Upper lobe of right lung (tissue), 1 donor: ENCODE results near the gene MAST3. TPM values are rescaled to one million over a fixed set of nuclear protein-coding genes. Genes with fewer than 3 reads are reported as not detected.

ENCODE experiments used
- ATAC-seq: fragments of 200-7000 bp; cut with Tn5 transposase; one replicate; pipeline ENCODE4 v1.9.1; 2020; ENCODE audit warnings: mild to moderate bottlenecking, moderate library complexity
- DNase-seq: peaks from one replicate; pipeline ENCODE4 v3.0.0-alpha.2; 2020
- H3K27ac ChIP-seq: fragments of 200-600 bp; one replicate; pipeline ENCODE4 v1.8.0; 2022
- H3K27me3 ChIP-seq: fragments of 200-600 bp; one replicate; pipeline ENCODE4 v1.8.0; 2022; ENCODE audit warnings: mild to moderate bottlenecking
- H3K36me3 ChIP-seq: fragments of 200-600 bp; one replicate; pipeline ENCODE4 v1.8.0; 2022
- H3K4me1 ChIP-seq: fragments of 200-600 bp; one replicate; pipeline ENCODE4 v1.8.0; 2022
- H3K4me3 ChIP-seq: fragments of 200-600 bp; one replicate; pipeline ENCODE4 v1.8.0; 2022; ENCODE audit warnings: mild to moderate bottlenecking
- H3K9me3 ChIP-seq: fragments of 200-600 bp; one replicate; pipeline ENCODE4 v1.8.0; 2022
- CTCF ChIP-seq: fragments of 200-600 bp; IDR thresholded peaks from one replicate; pipeline ENCODE4 v1.8.0; 2022; ENCODE audit warnings: antibody characterized with exemption
- intact Hi-C: fragments of 100-400 bp; cut with DNase I; formaldehyde crosslinking; loops from one replicate; pipeline ENCODE4 v1.11.0; 2022
- total RNA-seq: library from RNA; stranded (reverse); fragmentation: NEBNext Ultra II Directional; extraction: Animal tissue kit (Norgen Biotek cat#: 25700); gene quantifications from one replicate; pipeline ENCODE4 v1.2.1, GENCODE V29; 2021
- donor health status: DM: no; HTN: yes; CAD: no; lungs with severe emphysema.

The MAST3 gene
- total RNA-seq, 1 donor from 2014 or later, result 23.1 TPM

- Histone ChIP-seq H3K27ac (no peak overlapping the region), H3K9me3 (no peaks in the 10 kb centered on the region), H3K4me1 (no peaks in the 10 kb centered on the region), H3K4me3 (no peak overlapping the region), H3K36me3 (peaks cover 80% of the 10 kb centered on the region), H3K27me3 (no peaks in the 10 kb centered on the region)
- ATAC-seq (no peak), DNase-seq (no peak)
- intact Hi-C loops, result no loop called here
- no peak for TF ChIP-seq CTCF
Measured at GRCh38 chr19:18131841-18132596, 34.4 kb downstream of the MAST3 start.

- DNase-seq (no peak), ATAC-seq (no peak)
- peaks cover 64% of the 10 kb centered on the region for H3K36me3 ChIP-seq
- intact Hi-C loops, result no loop called here
- no peak overlapping the region for H3K27ac ChIP-seq
- no peaks in the 10 kb centered on the region for H3K9me3 ChIP-seq
- H3K4me3 ChIP-seq, result no peak overlapping the region
- TF ChIP-seq CTCF, result no peak
- H3K4me1 ChIP-seq, result no peaks in the 10 kb centered on the region
- no peaks in the 10 kb centered on the region for H3K27me3 ChIP-seq
Measured at GRCh38 chr19:18135712-18136584, 38.4 kb downstream of the MAST3 start.

- H3K9me3 ChIP-seq, result no peaks in the 10 kb centered on the region
- no peaks in the 10 kb centered on the region for H3K4me1 ChIP-seq
- H3K27ac ChIP-seq, result no peak overlapping the region
- H3K27me3 ChIP-seq, result no peaks in the 10 kb centered on the region
- ATAC-seq (no peak), DNase-seq (no peak)
- TF ChIP-seq CTCF, result no peak
- intact Hi-C loops, result no loop called here
- H3K4me3 ChIP-seq, result no peak overlapping the region
- H3K36me3 ChIP-seq, result peaks cover 63% of the 10 kb centered on the region
Measured at GRCh38 chr19:18137242-18137641, 39.7 kb downstream of the MAST3 start.

GRCh38 chr19:18137657-18138339, 40.2 kb downstream of the MAST3 start:
- no peak for TF ChIP-seq CTCF

GRCh38 chr19:18140473-18140872, 42.9 kb downstream of the MAST3 start:
- H3K9me3 ChIP-seq, result no peaks in the 10 kb centered on the region
- H3K36me3 ChIP-seq, result peaks cover 68% of the 10 kb centered on the region
- no peak overlapping the region for H3K27ac ChIP-seq
- no peak for ATAC-seq
- no peak for TF ChIP-seq CTCF
- intact Hi-C loops, result no loop called here
- DNase-seq, result no peak
- H3K4me3 ChIP-seq, result no peak overlapping the region
- no peaks in the 10 kb centered on the region for H3K27me3 ChIP-seq
- H3K4me1 ChIP-seq, result no peaks in the 10 kb centered on the region

More at GRCh38 chr19:18137657-18138339, 40.2 kb downstream of the MAST3 start:
- peaks cover 60% of the 10 kb centered on the region for H3K36me3 ChIP-seq
- H3K9me3 ChIP-seq, result no peaks in the 10 kb centered on the region
- H3K4me3 ChIP-seq, result no peak overlapping the region
- ATAC-seq, result peak; percentile 42
- intact Hi-C loops, result no loop called here
- H3K4me1 ChIP-seq, result no peaks in the 10 kb centered on the region
- H3K27me3 ChIP-seq, result no peaks in the 10 kb centered on the region
- H3K27ac ChIP-seq, result no peak overlapping the region
- no peak for DNase-seq
